B cell (primary cell): ENCODE measurements around the gene EBF3.

Experiments used
- CTCF ChIP-seq: fragments of 200-600 bp; IDR thresholded peaks from one replicate; pipeline ENCODE4 v1.8.0; 2022; ENCODE audit warnings: antibody characterized with exemption, mild to moderate bottlenecking
- EZH2 ChIP-seq: IDR thresholded peaks from 2 replicates; pipeline ENCODE4 v1.6.1; 2012; ENCODE audit warnings: borderline replicate concordance, low read depth, mild to moderate bottlenecking, moderate library complexity, low read length; ENCODE audit not compliant: insufficient read depth, poor library complexity, severe bottlenecking

- TF ChIP-seq CTCF (no peak), EZH2 (no peak)
These were observed 10.7 kb downstream of the EBF3 start for GRCh38 chr10:129953119-129954051.
